H9 (cell line): ENCODE data around the gene C1orf159. TPM values are rescaled to one million over a fixed set of nuclear protein-coding genes. Genes with fewer than 3 reads are reported as not detected.

Experiments used
- DNase-seq: peaks from one replicate; pipeline ENCODE4 v3.0.0-alpha.2; 2017
- H2AFZ ChIP-seq: one replicate; pipeline ENCODE4 v1.6.1; 2013; ENCODE audit warnings: mild to moderate bottlenecking, low read length, control low read depth, moderate library complexity
- H2AK5ac ChIP-seq: 2 replicates; pipeline ENCODE4 v1.6.1; 2013; ENCODE audit warnings: low read length, control low read depth, mixed read lengths; ENCODE audit not compliant: insufficient read length
- H2BK120ac ChIP-seq: one replicate; pipeline ENCODE4 v1.6.1; 2013; ENCODE audit warnings: low read depth, mild to moderate bottlenecking, low read length, control low read depth, inconsistent platforms; ENCODE audit not compliant: poor library complexity, severe bottlenecking
- H2BK12ac ChIP-seq: 2 replicates; pipeline ENCODE4 v1.6.1; 2013; ENCODE audit warnings: low read length, control low read depth, mixed read lengths, low read depth; ENCODE audit not compliant: insufficient read length
- H2BK15ac ChIP-seq: 2 replicates; pipeline ENCODE4 v1.6.1; 2013; ENCODE audit warnings: low read depth, low read length, control low read depth
- H2BK20ac ChIP-seq: one replicate; pipeline ENCODE4 v1.6.1; 2013; ENCODE audit warnings: low read depth, mild to moderate bottlenecking, low read length, control low read depth, inconsistent platforms; ENCODE audit not compliant: poor library complexity, severe bottlenecking
- H2BK5ac ChIP-seq: 2 replicates; pipeline ENCODE4 v1.6.1; 2013; ENCODE audit warnings: low read length, control low read depth, mixed read lengths; ENCODE audit not compliant: insufficient read length
- H3K14ac ChIP-seq: 2 replicates; pipeline ENCODE4 v1.6.1; 2013; ENCODE audit warnings: low read length, control low read depth; ENCODE audit not compliant: insufficient read depth
- H3K18ac ChIP-seq: 2 replicates; pipeline ENCODE4 v1.6.1; 2013; ENCODE audit warnings: low read depth, mild to moderate bottlenecking, mixed read lengths, low read length, control low read depth; ENCODE audit not compliant: insufficient read length
- H3K23ac ChIP-seq: 2 replicates; pipeline ENCODE4 v1.6.1; 2013; ENCODE audit warnings: low read length, control low read depth, mixed read lengths, low read depth; ENCODE audit not compliant: insufficient read length
- H3K23me2 ChIP-seq: 2 replicates; pipeline ENCODE4 v1.6.1; 2013; ENCODE audit warnings: low read depth, mild to moderate bottlenecking, mixed read lengths, low read length, control low read depth; ENCODE audit not compliant: insufficient read length, poor library complexity, severe bottlenecking
- H3K27ac ChIP-seq: 2 replicates; pipeline ENCODE4 v1.5.1; 2013; ENCODE audit warnings: low read length, control low read depth, mixed read lengths, low read depth; ENCODE audit not compliant: insufficient read length
- H3K27me3 ChIP-seq: 2 replicates; pipeline ENCODE4 v1.6.1; 2013; ENCODE audit warnings: low read length, control low read depth, inconsistent platforms; ENCODE audit not compliant: insufficient read depth
- H3K4ac ChIP-seq: 2 replicates; pipeline ENCODE4 v1.6.1; 2013; ENCODE audit warnings: low read depth, mild to moderate bottlenecking, control low read depth, inconsistent platforms, low read length, moderate library complexity
- H3K4me1 ChIP-seq: 2 replicates; pipeline ENCODE4 v1.6.1; 2013; ENCODE audit warnings: low read length, control low read depth, inconsistent platforms; ENCODE audit not compliant: insufficient read depth
- H3K4me2 ChIP-seq: 2 replicates; pipeline ENCODE4 v1.6.1; 2013; ENCODE audit warnings: low read length, control low read depth, mixed read lengths; ENCODE audit not compliant: insufficient read length, insufficient read depth
- H3K56ac ChIP-seq: 2 replicates; pipeline ENCODE4 v1.6.1; 2013; ENCODE audit warnings: low read depth, mild to moderate bottlenecking, mixed read lengths, low read length, control low read depth; ENCODE audit not compliant: insufficient read length
- H3K79me1 ChIP-seq: 2 replicates; pipeline ENCODE4 v1.6.1; 2013; ENCODE audit warnings: low read depth, mild to moderate bottlenecking, moderate library complexity, low read length, control low read depth, inconsistent platforms; ENCODE audit not compliant: insufficient read depth, poor library complexity, severe bottlenecking
- H3K79me2 ChIP-seq: 2 replicates; pipeline ENCODE4 v1.6.1; 2013; ENCODE audit warnings: low read length, control low read depth, inconsistent platforms; ENCODE audit not compliant: insufficient read depth
- H3K9ac ChIP-seq: 2 replicates; pipeline ENCODE4 v1.6.1; 2013; ENCODE audit warnings: low read length, control low read depth, mixed read lengths; ENCODE audit not compliant: insufficient read length; ENCODE audit errors: extremely low read depth
- H3K9me3 ChIP-seq: one replicate; pipeline ENCODE4 v1.6.1; 2013; ENCODE audit warnings: low read depth, low read length, inconsistent platforms; ENCODE audit not compliant: control insufficient read depth
- H3T11ph ChIP-seq: one replicate; pipeline ENCODE4 v1.6.1; 2013; ENCODE audit warnings: mild to moderate bottlenecking, low read length, control low read depth, inconsistent platforms
- H4K20me1 ChIP-seq: one replicate; pipeline ENCODE4 v1.6.1; 2013; ENCODE audit not compliant: control insufficient read depth, insufficient read length, insufficient read depth
- H4K5ac ChIP-seq: 2 replicates; pipeline ENCODE4 v1.6.1; 2013; ENCODE audit warnings: low read depth, mild to moderate bottlenecking, mixed read lengths, low read length, control low read depth; ENCODE audit not compliant: insufficient read length
- H4K8ac ChIP-seq: replicated peaks from 2 replicates; pipeline ENCODE4 v1.6.1; 2013; ENCODE audit warnings: low read length, control low read depth, mixed read lengths, low read depth; ENCODE audit not compliant: insufficient read length
- H4K91ac ChIP-seq: 2 replicates; pipeline ENCODE4 v1.6.1; 2013; ENCODE audit warnings: low read depth, mild to moderate bottlenecking, moderate library complexity, mixed read lengths, low read length, control low read depth; ENCODE audit not compliant: insufficient read length
- H3K27ac Mint-ChIP-seq, 3 experiments: 2 replicates in 2 of 3; 3 replicates in 1 of 3; pipeline ENCODE4 v1.8.0; 2020 to 2021; ENCODE audit warnings: mixed read lengths in 3 of 3, mild to moderate bottlenecking in 1 of 3, moderate library complexity in 1 of 3
- H3K27me3 Mint-ChIP-seq: 2 replicates; pipeline ENCODE4 v1.8.0; 2021; ENCODE audit warnings: low read depth, mild to moderate bottlenecking, moderate library complexity, mixed read lengths
- H3K36me3 Mint-ChIP-seq, 3 experiments: 2 replicates in 2 of 3; 3 replicates in 1 of 3; pipeline ENCODE4 v1.8.0; 2020 to 2021; ENCODE audit warnings: low read depth in 3 of 3, mixed read lengths in 3 of 3; ENCODE audit not compliant: insufficient read depth in 1 of 3
- H3K4me1 Mint-ChIP-seq, 2 experiments: 2 replicates each; pipeline ENCODE4 v1.8.0; 2020; ENCODE audit warnings: mixed read lengths in 2 of 2
- H3K4me3 Mint-ChIP-seq, 2 experiments: 2 replicates in 1 of 2; 3 replicates in 1 of 2; pipeline ENCODE4 v1.8.0; 2020 to 2021; ENCODE audit warnings: mild to moderate bottlenecking in 2 of 2, mixed read lengths in 2 of 2, moderate library complexity in 1 of 2
- H3K9me3 Mint-ChIP-seq, 2 experiments: 2 replicates in 1 of 2; 3 replicates in 1 of 2; pipeline ENCODE4 v1.8.0; 2020; ENCODE audit warnings: mild to moderate bottlenecking in 2 of 2, mixed read lengths in 2 of 2, moderate library complexity in 1 of 2
- CTCF ChIP-seq: fragments of 200-600 bp; sonication (generic); conservative IDR thresholded peaks from 3 replicates; pipeline ENCODE4 v1.8.0; 2021; ENCODE audit warnings: antibody characterized with exemption, mild to moderate bottlenecking
- WGBS: extraction: QIAGEN DNeasy Blood & Tissue Kit; methylation state at CpG from one replicate; pipeline ENCODE4 v1.1.7; 2013; ENCODE audit warnings: missing lambda C conversion rate, low lambda C conversion rate, mixed read lengths; ENCODE audit not compliant: insufficient read length; ENCODE audit errors: extremely low coverage; 5-methylcytosine and 5-hydroxymethylcytosine counted together
- total RNA-seq: library from RNA; stranded (reverse); gene quantifications from 2 replicates; pipeline ENCODE4 v1.2.1, GENCODE V29; 2021

The C1orf159 gene
- total RNA-seq, 1 experiment from 2014 or later: 12.3 TPM

GRCh38 chr1:1081311-1082238, 34.3 kb downstream of the C1orf159 start:
- H3K4ac ChIP-seq: no peak overlapping the region
- H3K18ac ChIP-seq: no peak overlapping the region
- no peaks in the 10 kb centered on the region; the same call in 1 of the 2 replicates for H3K4me1 ChIP-seq
- Mint-ChIP-seq H3K36me3 (peaks cover 0 to 9% (median 0%) of the 10 kb centered on the region in 3 experiments; a peak in 5 of 7 replicates), H3K9me3 (no peaks in the 10 kb centered on the region), H3K27ac (no peak overlapping the region), H3K4me1 (no peaks in the 10 kb centered on the region), H3K4me3 (no peak overlapping the region; a peak in 1 of 5 replicates), H3K27me3 (peaks cover 5% of the 10 kb centered on the region; the same call in 1 of the 2 replicates)
- H3K23ac ChIP-seq: no peak overlapping the region
- no peaks in the 10 kb centered on the region for H3K9me3 ChIP-seq
- WGBS: no CpG with 5 or more reads among the region's 52 CpGs
- no peak overlapping the region for H2BK120ac ChIP-seq
- H2AK5ac ChIP-seq: no peak overlapping the region
- H4K5ac ChIP-seq: no peak overlapping the region
- no peaks in the 10 kb centered on the region for H3K27me3 ChIP-seq
- H3K14ac ChIP-seq: no peak overlapping the region; the same call in 1 of the 2 replicates
- H3T11ph ChIP-seq: no peak overlapping the region
- H4K20me1 ChIP-seq: no peaks in the 10 kb centered on the region
- no peak overlapping the region for H2AFZ ChIP-seq
- no peak overlapping the region for H2BK5ac ChIP-seq
- H2BK15ac ChIP-seq: no peak overlapping the region; the same call in 1 of the 2 replicates
- no peak overlapping the region for H3K56ac ChIP-seq
- peaks cover 6% of the 10 kb centered on the region for H3K23me2 ChIP-seq
- no peak overlapping the region for H4K8ac ChIP-seq
- no peak overlapping the region for H2BK20ac ChIP-seq
- no peak overlapping the region for H2BK12ac ChIP-seq
- no peak overlapping the region for H3K4me2 ChIP-seq
- H3K9ac ChIP-seq: no peak overlapping the region
- no peaks in the 10 kb centered on the region for H3K79me1 ChIP-seq
- TF ChIP-seq CTCF: no peak
- H3K79me2 ChIP-seq: no peaks in the 10 kb centered on the region
- no peak for DNase-seq
- H4K91ac ChIP-seq: no peak overlapping the region
- H3K27ac ChIP-seq: no peak overlapping the region
